ENCODE data around the gene ACSL1. TPM values are rescaled to one million over a fixed set of nuclear protein-coding genes. Genes with fewer than 3 reads are reported as not detected.

ACSL1 gene
- polyA plus RNA-seq, 4 donors: 9.9 to 85.0 (median 32.3) TPM

GRCh38 chr4:184774152-184774551 lies 51.6 kb downstream of the ACSL1 start:
- Histone ChIP-seq H3K27ac (ENCODE audit: low read depth in 1 of 3, low read length in 2 of 3) (no peak overlapping the region), H3K36me3 (ENCODE audit: control insufficient read depth in 3 of 3, insufficient read depth in 2 of 3, low read depth in 1 of 3, low read length in 3 of 3) (peaks cover 0 to 3% (median 0%) of the 10 kb centered on the region in 3 donors), H3K27me3 (ENCODE audit: control insufficient read depth in 3 of 3, insufficient read depth in 3 of 3, low read length in 3 of 3) (peaks cover 0 to 2% (median 0%) of the 10 kb centered on the region in 3 donors), H3K4me3 (ENCODE audit: low read depth in 1 of 3, low read length in 3 of 3) (no peak overlapping the region), H3K9me3 (ENCODE audit: control insufficient read depth in 2 of 2, insufficient read depth in 1 of 2, low read depth in 1 of 2, low read length in 1 of 2) (no peaks in the 10 kb centered on the region), H3K4me1 (ENCODE audit: control insufficient read depth in 3 of 3, insufficient read depth in 2 of 3, low read depth in 1 of 3, low read length in 2 of 3) (no peaks in the 10 kb centered on the region)
- WGBS, 3 donors: 94 to 97% (median 96%) methylated on average over 7 of the region's 7 CpGs
- DNase-seq (no peak), FAIRE-seq (no peak)

DNA sequence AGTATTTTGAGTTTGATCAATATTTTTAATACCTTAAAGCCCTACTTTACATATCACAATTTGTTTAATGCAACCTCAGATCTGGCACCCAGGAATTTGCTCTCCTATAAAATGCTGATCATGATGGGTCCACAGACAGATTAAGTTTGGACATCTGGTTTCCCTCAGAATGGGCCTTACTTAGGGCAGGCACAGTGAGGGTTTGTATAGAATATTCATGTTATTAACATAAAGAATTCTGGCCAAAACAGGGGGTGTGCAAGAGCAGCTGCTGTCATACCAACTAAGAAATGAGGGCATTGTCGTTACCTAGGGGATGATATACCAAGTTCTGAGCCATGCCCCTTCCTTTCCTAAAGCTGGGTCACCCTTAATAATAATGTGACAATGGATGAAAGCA lies 54.4 kb downstream of the ACSL1 start:
- Histone ChIP-seq H3K9me3 (ENCODE audit: control insufficient read depth in 2 of 2, insufficient read depth in 1 of 2, low read depth in 1 of 2, low read length in 1 of 2) (no peaks in the 10 kb centered on the region), H3K36me3 (ENCODE audit: control insufficient read depth in 3 of 3, insufficient read depth in 2 of 3, low read depth in 1 of 3, low read length in 3 of 3) (peaks cover 0 to 3% (median 3%) of the 10 kb centered on the region in 3 donors), H3K27me3 (ENCODE audit: control insufficient read depth in 3 of 3, insufficient read depth in 3 of 3, low read length in 3 of 3) (no peaks in the 10 kb centered on the region), H3K4me3 (ENCODE audit: low read depth in 1 of 3, low read length in 3 of 3) (no peak overlapping the region), H3K4me1 (ENCODE audit: control insufficient read depth in 3 of 3, insufficient read depth in 2 of 3, low read depth in 1 of 3, low read length in 2 of 3) (no peaks in the 10 kb centered on the region), H3K27ac (ENCODE audit: low read depth in 1 of 3, low read length in 2 of 3) (no peak overlapping the region)
- no peak for FAIRE-seq
- DNase-seq: no peak
- WGBS, 3 donors: 81 to 96% (median 86%) methylated on average over 1 of the region's 1 CpG

DNA sequence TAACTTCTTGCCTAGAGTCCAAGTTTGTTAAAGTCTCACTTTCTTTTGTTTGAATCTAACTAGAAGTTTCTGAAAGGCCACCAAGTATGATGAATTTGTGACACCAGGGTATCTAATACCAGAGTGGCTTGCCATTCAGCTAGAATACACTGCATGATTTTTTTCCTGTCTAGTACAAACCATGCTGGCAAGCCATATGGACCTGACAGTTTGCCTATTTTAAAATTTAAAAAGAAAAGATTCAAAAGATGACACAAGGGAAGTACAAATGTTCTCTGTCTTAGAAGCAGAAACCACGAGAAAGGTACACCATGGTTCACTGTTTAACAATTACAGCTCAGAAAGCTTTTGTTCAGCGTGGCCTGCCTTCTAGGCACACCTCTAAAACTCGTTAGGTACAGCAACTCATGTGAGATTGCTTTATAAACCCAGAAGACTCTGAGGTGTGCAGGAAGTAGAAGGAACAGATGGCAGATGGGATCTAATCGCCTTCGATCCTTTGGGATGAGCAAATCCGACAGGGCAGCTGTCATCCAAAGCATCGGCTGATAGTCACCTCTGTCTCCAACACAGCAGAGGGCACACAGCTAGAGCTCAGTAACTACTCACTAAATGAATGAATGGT lies 56.5 kb downstream of the ACSL1 start:
- peaks cover 0 to 3% (median 3%) of the 10 kb centered on the region in 3 donors for H3K36me3 ChIP-seq (ENCODE audit: control insufficient read depth in 3 of 3, insufficient read depth in 2 of 3, low read depth in 1 of 3, low read length in 3 of 3)
- no peak overlapping the region for H3K4me3 ChIP-seq (ENCODE audit: low read depth in 1 of 3, low read length in 3 of 3)
- no peaks in the 10 kb centered on the region for H3K4me1 ChIP-seq (ENCODE audit: control insufficient read depth in 3 of 3, insufficient read depth in 2 of 3, low read depth in 1 of 3, low read length in 2 of 3)
- WGBS, 3 donors: 86 to 88% (median 87%) methylated on average over 7 of the region's 7 CpGs
- DNase-seq (no peak), FAIRE-seq (no peak)
- no peaks in the 10 kb centered on the region for H3K9me3 ChIP-seq (ENCODE audit: control insufficient read depth in 2 of 2, insufficient read depth in 1 of 2, low read depth in 1 of 2, low read length in 1 of 2)
- H3K27ac ChIP-seq (ENCODE audit: low read depth in 1 of 3, low read length in 2 of 3): no peak overlapping the region
- H3K27me3 ChIP-seq (ENCODE audit: control insufficient read depth in 3 of 3, insufficient read depth in 3 of 3, low read length in 3 of 3): no peaks in the 10 kb centered on the region

GRCh38 chr4:184768296-184768695 lies 57.5 kb downstream of the ACSL1 start:
- DNase-seq: no peak
- Histone ChIP-seq H3K4me1 (ENCODE audit: control insufficient read depth in 3 of 3, insufficient read depth in 2 of 3, low read depth in 1 of 3, low read length in 2 of 3) (no peaks in the 10 kb centered on the region), H3K9me3 (ENCODE audit: control insufficient read depth in 2 of 2, insufficient read depth in 1 of 2, low read depth in 1 of 2, low read length in 1 of 2) (no peaks in the 10 kb centered on the region), H3K36me3 (ENCODE audit: control insufficient read depth in 3 of 3, insufficient read depth in 2 of 3, low read depth in 1 of 3, low read length in 3 of 3) (peaks cover 0 to 3% (median 3%) of the 10 kb centered on the region in 3 donors), H3K27me3 (ENCODE audit: control insufficient read depth in 3 of 3, insufficient read depth in 3 of 3, low read length in 3 of 3) (no peaks in the 10 kb centered on the region), H3K27ac (ENCODE audit: low read depth in 1 of 3, low read length in 2 of 3) (no peak overlapping the region), H3K4me3 (ENCODE audit: low read depth in 1 of 3, low read length in 3 of 3) (no peak overlapping the region)
- FAIRE-seq: no peak
- WGBS, 3 donors: 90 to 94% (median 90%) methylated on average over 5 of the region's 5 CpGs

DNA sequence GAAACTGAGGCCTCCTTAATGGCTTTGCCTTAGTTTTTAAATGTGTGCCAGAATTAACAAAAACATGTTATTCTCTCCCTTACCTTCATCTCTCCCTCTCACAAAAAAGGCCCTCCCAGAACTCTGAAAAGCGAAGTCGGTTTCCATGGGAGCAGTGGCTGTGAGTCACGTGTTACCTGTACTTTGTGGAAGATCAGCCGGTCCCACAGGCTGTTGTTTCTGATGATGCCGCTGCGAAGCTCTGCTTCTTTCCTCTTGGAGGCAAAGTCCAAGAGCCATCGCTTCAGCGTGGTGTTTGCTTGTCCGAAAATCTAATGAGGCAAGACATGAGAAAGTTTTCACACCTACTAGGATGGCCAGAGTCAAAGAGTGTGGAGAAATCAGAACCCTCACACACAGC lies 59.3 kb downstream of the ACSL1 start:
- no peaks in the 10 kb centered on the region for H3K4me1 ChIP-seq (ENCODE audit: control insufficient read depth in 3 of 3, insufficient read depth in 2 of 3, low read depth in 1 of 3, low read length in 2 of 3)
- peaks cover 0 to 7% (median 3%) of the 10 kb centered on the region in 3 donors for H3K36me3 ChIP-seq (ENCODE audit: control insufficient read depth in 3 of 3, insufficient read depth in 2 of 3, low read depth in 1 of 3, low read length in 3 of 3)
- H3K9me3 ChIP-seq (ENCODE audit: control insufficient read depth in 2 of 2, insufficient read depth in 1 of 2, low read depth in 1 of 2, low read length in 1 of 2): no peaks in the 10 kb centered on the region
- 42 to 91% (median 61%) methylated on average over 9 of the region's 9 CpGs for WGBS, 3 donors
- H3K27me3 ChIP-seq (ENCODE audit: control insufficient read depth in 3 of 3, insufficient read depth in 3 of 3, low read length in 3 of 3): no peaks in the 10 kb centered on the region
- peak; percentile 23 to 57 for DNase-seq
- no peak for FAIRE-seq
- no peak overlapping the region for H3K4me3 ChIP-seq (ENCODE audit: low read depth in 1 of 3, low read length in 3 of 3)
- H3K27ac ChIP-seq (ENCODE audit: low read depth in 1 of 3, low read length in 2 of 3): no peak overlapping the region

GRCh38 chr4:184765473-184766340 lies 60.1 kb downstream of the ACSL1 start:
- DNase-seq: no peak
- no peak overlapping the region for H3K27ac ChIP-seq (ENCODE audit: low read depth in 1 of 3, low read length in 2 of 3)
- FAIRE-seq: no peak
- no peaks in the 10 kb centered on the region for H3K27me3 ChIP-seq (ENCODE audit: control insufficient read depth in 3 of 3, insufficient read depth in 3 of 3, low read length in 3 of 3)
- H3K4me3 ChIP-seq (ENCODE audit: low read depth in 1 of 3, low read length in 3 of 3): no peak overlapping the region
- no peaks in the 10 kb centered on the region for H3K4me1 ChIP-seq (ENCODE audit: control insufficient read depth in 3 of 3, insufficient read depth in 2 of 3, low read depth in 1 of 3, low read length in 2 of 3)
- 90 to 92% (median 92%) methylated on average over 21 of the region's 21 CpGs for WGBS, 3 donors
- H3K36me3 ChIP-seq (ENCODE audit: control insufficient read depth in 3 of 3, insufficient read depth in 2 of 3, low read depth in 1 of 3, low read length in 3 of 3): peaks cover 0 to 9% (median 3%) of the 10 kb centered on the region in 3 donors
- no peaks in the 10 kb centered on the region for H3K9me3 ChIP-seq (ENCODE audit: control insufficient read depth in 2 of 2, insufficient read depth in 1 of 2, low read depth in 1 of 2, low read length in 1 of 2)

GRCh38 chr4:184764601-184765000 lies 61.2 kb downstream of the ACSL1 start:
- Histone ChIP-seq H3K27me3 (ENCODE audit: control insufficient read depth in 3 of 3, insufficient read depth in 3 of 3, low read length in 3 of 3) (no peaks in the 10 kb centered on the region), H3K27ac (ENCODE audit: low read depth in 1 of 3, low read length in 2 of 3) (no peak overlapping the region), H3K36me3 (ENCODE audit: control insufficient read depth in 3 of 3, insufficient read depth in 2 of 3, low read depth in 1 of 3, low read length in 3 of 3) (peaks cover 0 to 10% (median 3%) of the 10 kb centered on the region in 3 donors), H3K4me1 (ENCODE audit: control insufficient read depth in 3 of 3, insufficient read depth in 2 of 3, low read depth in 1 of 3, low read length in 2 of 3) (no peaks in the 10 kb centered on the region), H3K9me3 (ENCODE audit: control insufficient read depth in 2 of 2, insufficient read depth in 1 of 2, low read depth in 1 of 2, low read length in 1 of 2) (no peaks in the 10 kb centered on the region), H3K4me3 (ENCODE audit: low read depth in 1 of 3, low read length in 3 of 3) (no peak overlapping the region)
- no peak for FAIRE-seq
- DNase-seq: no peak
- 97 to 98% (median 98%) methylated on average over 4 of the region's 4 CpGs for WGBS, 3 donors

DNA sequence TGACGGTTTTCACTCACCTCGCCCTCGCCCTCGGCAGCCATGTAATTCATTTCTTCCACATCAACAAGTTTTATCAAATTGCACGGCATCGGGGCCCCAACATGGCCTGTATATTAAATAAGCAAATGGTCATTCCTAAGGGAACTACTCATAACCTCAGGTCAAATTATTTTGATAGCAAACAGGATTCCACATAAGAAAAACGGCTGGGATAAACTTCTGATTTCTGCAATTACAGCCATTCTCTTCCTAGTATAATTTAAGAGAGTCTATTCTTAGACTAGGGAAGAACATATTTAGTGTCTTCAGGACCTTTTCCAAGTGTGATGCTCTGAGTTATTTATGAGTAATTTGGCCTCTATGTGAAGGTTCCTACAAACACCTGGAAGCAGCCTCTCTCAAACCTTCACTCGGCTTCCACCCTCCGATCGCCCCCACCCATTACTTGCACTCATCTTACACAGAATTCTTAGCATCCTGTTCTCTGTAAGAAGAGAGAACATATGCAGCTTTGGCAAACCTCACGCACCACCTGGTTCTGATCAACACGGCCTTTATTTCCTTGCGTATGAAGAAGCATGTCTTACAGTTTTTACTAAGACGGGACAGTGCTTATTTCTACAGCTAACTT lies 62.5 kb downstream of the ACSL1 start:
- WGBS, 3 donors: 80 to 97% (median 95%) methylated on average over 14 of the region's 14 CpGs
- FAIRE-seq (no peak), DNase-seq (no peak)
- Histone ChIP-seq H3K4me3 (ENCODE audit: low read depth in 1 of 3, low read length in 3 of 3) (no peak overlapping the region), H3K9me3 (ENCODE audit: control insufficient read depth in 2 of 2, insufficient read depth in 1 of 2, low read depth in 1 of 2, low read length in 1 of 2) (no peaks in the 10 kb centered on the region), H3K36me3 (ENCODE audit: control insufficient read depth in 3 of 3, insufficient read depth in 2 of 3, low read depth in 1 of 3, low read length in 3 of 3) (peaks cover 0 to 10% (median 3%) of the 10 kb centered on the region in 3 donors), H3K4me1 (ENCODE audit: control insufficient read depth in 3 of 3, insufficient read depth in 2 of 3, low read depth in 1 of 3, low read length in 2 of 3) (no peaks in the 10 kb centered on the region), H3K27ac (ENCODE audit: low read depth in 1 of 3, low read length in 2 of 3) (no peak overlapping the region), H3K27me3 (ENCODE audit: control insufficient read depth in 3 of 3, insufficient read depth in 3 of 3, low read length in 3 of 3) (no peaks in the 10 kb centered on the region)

All from small intestine (tissue), 7 donors.